GM12878 (cell line): ENCODE results near the gene SIVA1. TPM values are rescaled to one million over a fixed set of nuclear protein-coding genes. Genes with fewer than 3 reads are reported as not detected.

Source experiments
- ASH2L ChIP-seq: fragments of 300-600, 200-600 bp; sonication (generic); IDR thresholded peaks from 2 replicates; pipeline ENCODE4 v1.6.1; 2017; ENCODE audit warnings: low read depth, mild to moderate bottlenecking, borderline replicate concordance
- CBX3 ChIP-seq: fragments of 200-600 bp; sonication (generic); IDR thresholded peaks from 2 replicates; pipeline ENCODE4 v1.6.1; 2016; ENCODE audit warnings: low read depth, borderline replicate concordance
- E2F4 ChIP-seq: IDR thresholded peaks from 2 replicates; pipeline ENCODE4 v1.6.1; 2012; ENCODE audit warnings: low read depth, low read length, improper control_type of control experiment
- KLF5 ChIP-seq: fragments of 450-650 bp; IDR thresholded peaks from 2 replicates; pipeline ENCODE4 v1.6.1; 2014; ENCODE audit warnings: mild to moderate bottlenecking; ENCODE audit not compliant: partially characterized antibody
- MEF2B ChIP-seq: fragments of 450-650 bp; IDR thresholded peaks from 2 replicates; pipeline ENCODE4 v1.6.1; 2018; ENCODE audit warnings: mild to moderate bottlenecking, moderate library complexity; ENCODE audit not compliant: partially characterized antibody, poor library complexity, severe bottlenecking
- USF2 ChIP-seq: IDR thresholded peaks from 2 replicates; pipeline ENCODE4 v1.6.1; 2011; ENCODE audit warnings: low read depth, low read length, improper control_type of control experiment, borderline replicate concordance
- ZBTB40 ChIP-seq: fragments of 450-650 bp; IDR thresholded peaks from 2 replicates; pipeline ENCODE4 v1.6.1; 2016; ENCODE audit warnings: mild to moderate bottlenecking, moderate library complexity, borderline replicate concordance
- polyA plus RNA-seq, 11 experiments: library from polyadenylated mRNA; depleted of rRNA in 4 of 11; unstranded in 6 of 11; stranded (reverse) in 5 of 11; fragments of >200 nt; fragmentation: Nextera tagmentation in 4 of 11; fragmentation: Illumina TruSeq in 1 of 11; extraction: Ambion mirVana in 4 of 11; extraction: Trizol in 1 of 11; gene quantifications; 1 replicate in 1 of 11; 2 replicates in 10 of 11; pipeline versions ENCODE4 v1.2.1 to v1.2.3, GENCODE V29; 2011 to 2016; ENCODE audit warnings: inconsistent platforms in 2 of 11, missing spikeins in 2 of 11, low read depth in 1 of 11
- total RNA-seq, 4 experiments: library from RNA; depleted of rRNA in 3 of 4; stranded (reverse); fragments of >200 nt in 3 of 4; fragmentation: Illumina TruSeq in 1 of 4; extraction: Trizol in 1 of 4; gene quantifications; 2 replicates each; pipeline versions ENCODE4 v1.2.1 to v1.2.3, GENCODE V29; 2013 to 2021

SIVA1 gene
- total and polyA plus RNA-seq, 10 of the 15 experiments (the other 5 are each of a cell fraction or from before 2014, with no cell fraction given) = 4.6 to 282 (median 106) TPM

GRCh38 chr14:104780513-104781030, 27.6 kb downstream of the SIVA1 start (continued):
- TF ChIP-seq E2F4 = no peak
- TF ChIP-seq ZBTB40 = no peak
- TF ChIP-seq CBX3 = no peak
- no peak for TF ChIP-seq USF2
- TF ChIP-seq ASH2L = no peak
- TF ChIP-seq KLF5 = no peak
- TF ChIP-seq MEF2B = no peak
